ENCODE measurements around the gene DTX3.

DNA sequence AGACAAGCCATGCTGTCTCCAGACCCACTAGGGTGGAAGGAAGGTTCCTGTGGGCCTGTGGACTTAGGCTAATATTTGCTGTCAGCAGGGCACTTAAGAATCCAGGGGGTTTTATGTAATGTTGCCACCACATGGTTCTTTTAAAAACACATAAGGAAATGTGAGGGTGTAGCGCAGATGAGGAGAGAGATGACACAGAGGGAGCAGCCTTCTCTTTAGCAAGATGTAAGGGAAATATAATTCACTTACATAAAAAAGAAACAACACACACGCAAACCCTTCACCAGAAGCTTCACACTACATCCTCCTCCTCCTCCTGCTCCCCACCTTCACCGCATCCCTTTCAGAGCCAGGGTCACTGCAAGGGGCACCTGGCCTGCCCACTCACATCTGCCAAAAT lies 18.5 kb upstream of the DTX3 start:
- TF ChIP-seq, protein P1, sequence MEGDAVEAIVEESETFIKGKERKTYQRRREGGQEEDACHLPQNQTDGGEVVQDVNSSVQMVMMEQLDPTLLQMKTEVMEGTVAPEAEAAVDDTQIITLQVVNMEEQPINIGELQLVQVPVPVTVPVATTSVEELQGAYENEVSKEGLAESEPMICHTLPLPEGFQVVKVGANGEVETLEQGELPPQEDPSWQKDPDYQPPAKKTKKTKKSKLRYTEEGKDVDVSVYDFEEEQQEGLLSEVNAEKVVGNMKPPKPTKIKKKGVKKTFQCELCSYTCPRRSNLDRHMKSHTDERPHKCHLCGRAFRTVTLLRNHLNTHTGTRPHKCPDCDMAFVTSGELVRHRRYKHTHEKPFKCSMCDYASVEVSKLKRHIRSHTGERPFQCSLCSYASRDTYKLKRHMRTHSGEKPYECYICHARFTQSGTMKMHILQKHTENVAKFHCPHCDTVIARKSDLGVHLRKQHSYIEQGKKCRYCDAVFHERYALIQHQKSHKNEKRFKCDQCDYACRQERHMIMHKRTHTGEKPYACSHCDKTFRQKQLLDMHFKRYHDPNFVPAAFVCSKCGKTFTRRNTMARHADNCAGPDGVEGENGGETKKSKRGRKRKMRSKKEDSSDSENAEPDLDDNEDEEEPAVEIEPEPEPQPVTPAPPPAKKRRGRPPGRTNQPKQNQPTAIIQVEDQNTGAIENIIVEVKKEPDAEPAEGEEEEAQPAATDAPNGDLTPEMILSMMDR (IDR thresholded peaks at IDR 0.05) = no peak
- TF ChIP-seq POLR2A (IDR thresholded peaks at IDR 0.05) = no peak

All from body of pancreas (tissue), 4 donors.